HEK293T (cell line): ENCODE data around the gene SIGLEC6.

Experiments
- BHLHE40 ChIP-seq: fragments of 450-650 bp; IDR thresholded peaks from 2 replicates; pipeline ENCODE4 v1.6.1; 2016; ENCODE audit warnings: mild to moderate bottlenecking, moderate library complexity, borderline replicate concordance
- ELF4 ChIP-seq: fragments of 450-650 bp; IDR thresholded peaks from 2 replicates; pipeline ENCODE4 v1.6.1; 2017; ENCODE audit warnings: antibody characterized with exemption
- FOXA1 ChIP-seq: fragments of 450-650 bp; IDR thresholded peaks from 2 replicates; pipeline ENCODE4 v1.6.1; 2016; ENCODE audit warnings: mild to moderate bottlenecking
- FOXK2 ChIP-seq: fragments of 450-650 bp; IDR thresholded peaks from 2 replicates; pipeline ENCODE4 v1.6.1; 2016; ENCODE audit warnings: mild to moderate bottlenecking
- FOXM1 ChIP-seq: fragments of 450-650 bp; IDR thresholded peaks from 2 replicates; pipeline ENCODE4 v1.6.1; 2017; ENCODE audit warnings: mild to moderate bottlenecking, borderline replicate concordance
- HDGF ChIP-seq: fragments of 450-650 bp; IDR thresholded peaks from 2 replicates; pipeline ENCODE4 v1.6.1; 2017; ENCODE audit warnings: antibody characterized with exemption, borderline replicate concordance
- LEF1 ChIP-seq: fragments of 450-650 bp; IDR thresholded peaks from 2 replicates; pipeline ENCODE4 v1.6.1; 2017; ENCODE audit warnings: mild to moderate bottlenecking, borderline replicate concordance
- NFRKB ChIP-seq: fragments of 450-650 bp; IDR thresholded peaks from 2 replicates; pipeline ENCODE4 v1.6.1; 2016; ENCODE audit warnings: mild to moderate bottlenecking, moderate library complexity
- SP1 ChIP-seq: fragments of 450-650 bp; IDR thresholded peaks from 2 replicates; pipeline ENCODE4 v1.6.1; 2017
- SUZ12 ChIP-seq: fragments of 450-650 bp; IDR thresholded peaks from 2 replicates; pipeline ENCODE4 v1.6.1; 2016; ENCODE audit warnings: mild to moderate bottlenecking
- ZNF384 ChIP-seq: fragments of 450-650 bp; IDR thresholded peaks from 2 replicates; pipeline ENCODE4 v1.6.1; 2016
- TF ChIP-seq, protein P1 (sequence below): fragments of 450-650 bp; IDR thresholded peaks from 2 replicates; pipeline ENCODE4 v1.6.1; 2016

GRCh38 chr19:51572410-51572809 lies 40.9 kb upstream of the SIGLEC6 start:
- TF ChIP-seq FOXM1 (no peak), FOXK2 (no peak), NFRKB (no peak), BHLHE40 (no peak), ZNF384 (no peak), SUZ12 (no peak), FOXA1 (no peak), ELF4 (no peak), HDGF (no peak), SP1 (no peak), LEF1 (no peak)
- TF ChIP-seq, protein P1, sequence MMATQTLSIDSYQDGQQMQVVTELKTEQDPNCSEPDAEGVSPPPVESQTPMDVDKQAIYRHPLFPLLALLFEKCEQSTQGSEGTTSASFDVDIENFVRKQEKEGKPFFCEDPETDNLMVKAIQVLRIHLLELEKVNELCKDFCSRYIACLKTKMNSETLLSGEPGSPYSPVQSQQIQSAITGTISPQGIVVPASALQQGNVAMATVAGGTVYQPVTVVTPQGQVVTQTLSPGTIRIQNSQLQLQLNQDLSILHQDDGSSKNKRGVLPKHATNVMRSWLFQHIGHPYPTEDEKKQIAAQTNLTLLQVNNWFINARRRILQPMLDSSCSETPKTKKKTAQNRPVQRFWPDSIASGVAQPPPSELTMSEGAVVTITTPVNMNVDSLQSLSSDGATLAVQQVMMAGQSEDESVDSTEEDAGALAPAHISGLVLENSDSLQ = no peak
